ENCODE measurements around the gene QDPR. TPM values are rescaled to one million over a fixed set of nuclear protein-coding genes. Genes with fewer than 3 reads are reported as not detected.

The QDPR gene
- total RNA-seq, 1 experiment from 2014 or later = 39.5 TPM

DNA sequence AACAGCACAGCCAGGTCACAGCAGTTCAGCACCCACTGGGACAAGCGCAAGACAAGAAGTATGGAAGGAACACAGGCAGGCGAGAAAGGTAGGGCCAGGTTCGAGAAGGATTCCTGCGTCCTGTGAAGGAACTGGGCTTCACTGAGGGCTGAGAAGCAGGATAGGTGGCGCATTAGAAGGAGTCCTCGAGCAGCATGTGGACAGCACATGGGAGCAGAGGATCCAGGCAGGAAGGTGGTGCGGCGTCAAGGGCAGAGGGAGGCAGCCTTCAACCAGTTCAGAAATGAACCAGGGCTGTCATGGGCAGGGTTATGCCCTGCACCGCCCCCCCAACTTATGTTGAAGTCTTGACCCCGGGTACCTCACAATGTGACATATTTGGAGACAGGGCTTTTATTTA is 34.3 kb upstream of the QDPR start:
- Histone ChIP-seq H3K4me1 (ENCODE audit: control insufficient read depth in 1 of 2, insufficient read depth in 2 of 2, low read length in 2 of 2) (peaks cover 0 to 3% of the 10 kb centered on the region in 2 experiments; a peak in 1 of 4 replicates), H3K9me3 (ENCODE audit: control insufficient read depth in 1 of 2, insufficient read depth in 1 of 2, low read depth in 1 of 2, low read length in 2 of 2) (no peaks in the 10 kb centered on the region)

DNA sequence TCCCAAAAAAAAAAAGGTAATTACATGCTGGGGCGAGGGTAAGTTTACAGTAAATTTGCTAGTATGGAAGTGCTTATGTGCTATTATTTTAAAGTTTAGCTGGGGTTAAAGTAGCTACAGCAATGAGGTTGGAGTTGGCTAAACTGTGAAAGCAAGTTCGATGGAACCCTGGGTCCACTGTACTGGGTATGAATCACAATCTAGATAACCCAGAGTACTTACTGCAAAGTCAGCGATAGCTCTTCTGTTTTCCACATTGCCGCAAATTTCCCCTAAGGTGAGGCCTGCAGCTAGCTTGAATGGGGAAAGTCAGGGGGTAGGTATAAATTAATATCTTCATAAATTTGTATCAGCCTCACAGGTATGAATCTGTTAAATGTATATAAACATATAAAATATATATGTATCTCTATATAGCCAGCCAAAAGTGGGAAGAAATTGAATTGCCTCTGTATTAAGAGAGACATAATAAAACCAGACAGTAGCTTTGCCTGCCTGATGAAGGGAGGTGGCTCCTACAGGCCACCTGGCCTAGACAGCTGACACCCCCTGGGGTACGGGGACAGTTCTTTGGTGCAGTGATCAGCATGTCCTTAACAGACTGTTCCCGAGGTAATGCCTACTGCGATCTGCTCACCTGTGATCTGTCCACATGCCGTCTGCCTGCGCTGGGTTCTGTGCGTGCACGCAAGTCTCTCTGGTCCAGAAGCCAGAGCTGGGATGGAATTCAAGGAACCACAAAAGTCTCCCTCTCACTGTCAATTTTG is 33.7 kb upstream of the QDPR start:
- no peaks in the 10 kb centered on the region for H3K36me3 ChIP-seq (ENCODE audit: control insufficient read depth in 1 of 2, insufficient read depth in 2 of 2, low read length in 2 of 2)
- no peak overlapping the region for H3K27ac ChIP-seq (ENCODE audit: low read depth, low read length)
- H3K79me2 ChIP-seq (ENCODE audit: insufficient read depth, low read length) = no peaks in the 10 kb centered on the region
- ChIA-PET POLR2A (no interaction called here), RAD21 (ENCODE audit: low non-redundant PET in 1 of 2, low total read pairs in 2 of 2, uncharacterized antibody in 2 of 2, unreplicated experiment in 2 of 2) (no interaction called here), CTCF (no interaction called here)
- TF ChIP-seq ZNF274 (IDR thresholded peaks at IDR 0.05; ENCODE audit: low read depth, low read length) (no peak), ELF1 (IDR thresholded peaks at IDR 0.05; ENCODE audit: borderline replicate concordance, low read depth) (no peak), JUND (IDR thresholded peaks at IDR 0.05) (no peak), RAD21 (IDR thresholded peaks at IDR 0.05; ENCODE audit: low read depth) (no peak)
- no peaks in the 10 kb centered on the region for H3K9me3 ChIP-seq (ENCODE audit: control insufficient read depth in 1 of 2, insufficient read depth in 1 of 2, low read depth in 1 of 2, low read length in 2 of 2)
- H4K20me1 ChIP-seq (ENCODE audit: insufficient read depth) = no peaks in the 10 kb centered on the region
- H3K4me3 ChIP-seq (replicated peaks in 1 of 2; ENCODE audit: low read depth in 1 of 2, low read length in 2 of 2) = no peak overlapping the region
- no peak for ATAC-seq
- H3K4me2 ChIP-seq (ENCODE audit: low read length) = no peak overlapping the region
- intact Hi-C loops (cut with micrococcal nuclease) = no loop called here
- H2AFZ ChIP-seq (ENCODE audit: low read depth, low read length, poor library complexity, severe bottlenecking) = no peak overlapping the region
- no TSS peak for BruUV-seq (replicated peaks)
- peaks cover 0 to 3% of the 10 kb centered on the region in 2 experiments; a peak in 1 of 4 replicates for H3K4me1 ChIP-seq (ENCODE audit: control insufficient read depth in 1 of 2, insufficient read depth in 2 of 2, low read length in 2 of 2)
- H3K9me2 ChIP-seq (ENCODE audit: insufficient read depth) = no peaks in the 10 kb centered on the region
- H3K27me3 ChIP-seq (ENCODE audit: insufficient read depth, low read length) = no peaks in the 10 kb centered on the region
- DNase-seq (ENCODE audit: low read depth, low spot score) = no peak
- H3K9ac ChIP-seq (ENCODE audit: low read length) = no peak overlapping the region

More for the DNA sequence above, 34.3 kb upstream of the QDPR start:
- DNase-seq (ENCODE audit: low read depth, low spot score) (no peak), ATAC-seq (no peak)
- CTCF ChIA-PET = no interaction called here
- no peak for TF ChIP-seq EZH2 (IDR thresholded peaks at IDR 0.05)
- Histone ChIP-seq H3K4me2 (ENCODE audit: low read length) (no peak overlapping the region), H3K9ac (ENCODE audit: low read length) (no peak overlapping the region), H3K79me2 (ENCODE audit: insufficient read depth, low read length) (no peaks in the 10 kb centered on the region), H3K27ac (ENCODE audit: low read depth, low read length) (no peak overlapping the region), H4K20me1 (ENCODE audit: insufficient read depth) (no peaks in the 10 kb centered on the region), H3K9me2 (ENCODE audit: insufficient read depth) (no peaks in the 10 kb centered on the region), H3K36me3 (ENCODE audit: control insufficient read depth in 1 of 2, insufficient read depth in 2 of 2, low read length in 2 of 2) (no peaks in the 10 kb centered on the region), H3K4me3 (replicated peaks in 1 of 2; ENCODE audit: low read depth in 1 of 2, low read length in 2 of 2) (no peak overlapping the region), H2AFZ (ENCODE audit: low read depth, low read length, poor library complexity, severe bottlenecking) (no peak overlapping the region), H3K27me3 (ENCODE audit: insufficient read depth, low read length) (no peaks in the 10 kb centered on the region)
- intact Hi-C loops (cut with micrococcal nuclease) = no loop called here
- RAD21 ChIA-PET (ENCODE audit: low non-redundant PET in 1 of 2, low total read pairs in 2 of 2, uncharacterized antibody in 2 of 2, unreplicated experiment in 2 of 2) = no interaction called here
- POLR2A ChIA-PET = no interaction called here
- no TSS peak for BruUV-seq (replicated peaks)
